Hematopoietic multipotent progenitor cell treated with erythropoietin and hydrocortisone succinate and interleukin-3 and kit ligand, for 15 days (in vitro differentiated cells): ENCODE data around the gene ECE1.
"Not testable (repeated sequence)": the region's sequence is repeated elsewhere in the genome, so short reads cannot be mapped to it uniquely, and the experiment has no call there.

Experiments used
- DNase-seq: peaks from one replicate; pipeline ENCODE4 v3.0.0-alpha.2; 2015; ENCODE audit warnings: low spot score

The ECE1 gene

DNA sequence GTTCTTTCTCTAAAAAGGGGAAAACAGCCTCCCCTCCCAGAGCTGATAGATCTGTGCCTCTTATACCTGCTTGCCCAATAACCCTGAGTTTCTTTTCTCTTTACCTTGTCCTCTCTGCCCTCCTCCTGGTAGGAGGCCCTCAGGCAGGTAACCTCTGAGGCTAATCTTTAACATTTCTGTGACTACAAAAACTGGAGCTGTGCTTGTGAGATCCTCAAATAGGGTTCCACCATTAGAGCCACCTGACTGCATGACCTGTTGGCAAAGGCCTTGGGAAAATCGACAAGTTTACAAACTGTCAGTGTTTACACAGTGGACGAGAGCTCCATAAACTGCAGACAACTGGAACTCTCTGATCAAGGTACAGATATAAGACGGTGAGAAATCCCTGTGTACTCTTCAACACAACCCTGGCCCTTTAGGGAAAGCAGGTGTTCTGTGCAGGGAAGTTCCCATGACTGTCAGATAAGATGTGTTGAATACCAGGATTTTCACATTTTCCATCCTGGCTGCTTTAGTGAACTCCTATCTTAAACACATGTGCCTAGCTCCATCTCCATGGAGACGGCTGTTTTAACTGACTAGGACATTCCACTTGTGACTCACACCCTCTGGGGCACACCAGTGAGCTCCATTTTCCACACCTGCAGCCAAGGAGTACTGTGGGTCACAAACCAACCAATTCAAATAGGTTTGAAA, 38.3 kb downstream of the ECE1 start:
- no peak for DNase-seq

DNA sequence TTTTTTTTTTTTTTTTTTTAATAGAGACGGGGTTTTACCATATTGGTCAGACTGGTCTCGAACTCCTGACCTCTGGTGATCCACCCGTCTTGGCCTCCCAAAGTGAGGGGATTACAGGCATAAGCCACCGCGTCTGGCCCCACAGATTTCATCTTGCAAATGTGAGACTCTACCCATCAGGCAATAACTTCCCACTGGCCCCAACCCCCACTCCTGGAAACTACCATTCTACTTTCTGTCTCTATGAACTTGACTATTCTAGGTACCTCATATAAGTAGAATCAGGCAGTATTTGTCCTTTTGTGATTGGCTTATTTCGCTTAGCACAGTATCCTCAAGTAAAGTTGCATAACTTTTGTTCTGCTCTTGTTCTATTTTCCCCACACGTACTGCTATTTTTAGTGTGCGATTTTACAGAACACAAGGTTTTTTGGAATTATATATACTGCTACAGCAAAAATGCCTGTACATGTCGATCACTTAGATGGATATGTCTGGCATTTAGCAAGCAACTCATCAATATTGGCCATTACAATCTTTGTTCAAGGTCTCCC, 40.2 kb downstream of the ECE1 start:
- no peak for DNase-seq

DNA sequence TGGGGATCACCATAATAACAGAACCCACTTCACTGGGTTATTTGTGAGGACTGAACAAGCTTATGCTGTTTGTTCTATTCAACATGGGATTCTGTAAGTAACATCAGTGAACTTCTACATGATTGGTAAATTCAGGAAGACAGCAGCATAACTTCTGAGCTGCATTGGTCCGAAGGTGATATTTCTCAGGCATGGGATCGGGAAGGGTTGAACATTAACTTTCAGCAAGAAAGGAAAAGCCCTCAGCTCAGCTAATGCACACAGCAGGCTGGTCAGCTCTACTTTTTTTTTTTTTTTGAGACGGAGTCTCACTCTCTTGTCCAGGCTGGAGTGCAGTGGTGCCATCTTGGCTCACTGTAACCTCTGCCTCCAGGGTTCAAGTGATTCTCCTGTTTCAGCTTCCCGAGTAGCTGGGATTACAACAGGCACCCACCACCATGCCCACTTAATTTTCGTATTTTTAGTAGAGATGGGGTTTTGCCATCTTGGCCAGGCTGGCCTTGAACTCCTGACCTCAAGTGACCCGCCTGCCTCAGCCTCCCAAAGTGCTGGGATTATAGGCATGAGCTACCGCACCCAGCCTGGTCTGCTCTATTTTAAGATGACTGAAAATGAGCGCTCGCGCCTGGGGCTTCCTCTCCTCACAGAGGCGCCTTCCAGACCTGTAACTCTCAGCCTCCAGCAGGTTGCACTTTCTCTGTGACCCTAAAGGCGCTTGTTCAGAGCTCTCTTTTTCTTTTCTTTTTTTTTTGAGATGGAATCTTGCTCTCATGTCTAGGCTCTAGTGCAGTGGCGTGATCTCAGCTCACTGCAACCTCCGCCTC, 42.2 kb downstream of the ECE1 start:
- DNase-seq, result no peak

DNA sequence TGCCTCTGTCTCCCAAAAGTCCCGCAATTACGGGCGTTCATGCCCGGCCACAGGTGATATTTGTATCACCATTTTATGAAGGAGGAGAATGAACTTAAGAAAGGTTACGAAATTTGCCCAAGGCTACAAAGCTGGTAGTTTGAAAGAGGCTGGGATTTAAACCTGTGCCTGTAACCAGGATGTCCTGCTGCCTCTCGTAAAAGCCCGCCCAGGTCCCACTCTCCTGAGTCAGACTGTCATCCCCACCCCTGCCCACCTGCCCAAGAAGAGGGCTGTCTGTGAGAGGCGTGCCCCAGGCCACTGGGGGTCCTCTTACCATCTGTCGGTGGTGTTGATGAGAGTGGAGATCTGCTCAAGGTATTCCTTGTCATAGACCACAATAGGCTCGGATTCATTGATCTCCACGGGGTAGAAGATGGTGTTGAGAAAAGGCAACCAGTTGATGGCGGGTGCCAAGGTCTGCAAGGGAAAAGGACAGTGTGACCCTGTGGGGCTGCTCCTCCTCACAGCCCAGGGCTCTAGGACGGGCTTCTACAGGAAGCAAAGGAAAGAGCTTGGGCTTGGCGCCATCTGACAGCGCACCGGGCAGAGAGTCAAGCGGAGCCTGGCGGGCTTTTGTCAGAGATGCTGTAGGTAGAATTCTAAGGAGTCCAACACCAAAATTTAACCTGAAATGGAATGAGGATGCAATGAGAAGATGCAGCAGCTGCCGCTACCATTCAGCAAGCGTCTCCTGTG, 43.2 kb downstream of the ECE1 start:
- no peak for DNase-seq

DNA sequence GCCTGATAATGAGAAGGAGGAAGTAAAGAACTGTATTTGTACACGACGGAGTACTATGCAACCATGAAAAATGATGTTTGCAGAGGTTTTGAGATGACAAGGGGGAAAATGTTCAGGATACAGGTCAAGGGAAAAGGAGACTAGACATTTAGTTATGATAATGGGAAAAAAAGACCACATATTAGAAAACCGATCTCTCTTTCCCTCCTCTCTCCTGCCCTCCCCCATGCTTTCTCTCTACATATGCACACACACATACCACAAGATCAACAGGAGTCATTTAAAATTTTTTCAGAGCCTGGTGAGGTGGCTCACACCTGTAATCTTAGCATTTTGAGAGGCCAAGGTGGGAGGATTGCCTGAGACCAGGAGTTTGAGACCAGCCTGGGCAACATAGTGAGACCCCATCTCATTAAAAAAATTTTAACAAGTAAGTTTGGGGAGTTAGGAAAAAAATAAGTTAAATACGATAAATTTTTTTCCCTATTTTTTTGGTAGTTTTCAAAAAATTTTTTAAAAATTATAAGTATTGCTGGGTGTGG, 44.5 kb downstream of the ECE1 start:
- DNase-seq, result no peak

DNA sequence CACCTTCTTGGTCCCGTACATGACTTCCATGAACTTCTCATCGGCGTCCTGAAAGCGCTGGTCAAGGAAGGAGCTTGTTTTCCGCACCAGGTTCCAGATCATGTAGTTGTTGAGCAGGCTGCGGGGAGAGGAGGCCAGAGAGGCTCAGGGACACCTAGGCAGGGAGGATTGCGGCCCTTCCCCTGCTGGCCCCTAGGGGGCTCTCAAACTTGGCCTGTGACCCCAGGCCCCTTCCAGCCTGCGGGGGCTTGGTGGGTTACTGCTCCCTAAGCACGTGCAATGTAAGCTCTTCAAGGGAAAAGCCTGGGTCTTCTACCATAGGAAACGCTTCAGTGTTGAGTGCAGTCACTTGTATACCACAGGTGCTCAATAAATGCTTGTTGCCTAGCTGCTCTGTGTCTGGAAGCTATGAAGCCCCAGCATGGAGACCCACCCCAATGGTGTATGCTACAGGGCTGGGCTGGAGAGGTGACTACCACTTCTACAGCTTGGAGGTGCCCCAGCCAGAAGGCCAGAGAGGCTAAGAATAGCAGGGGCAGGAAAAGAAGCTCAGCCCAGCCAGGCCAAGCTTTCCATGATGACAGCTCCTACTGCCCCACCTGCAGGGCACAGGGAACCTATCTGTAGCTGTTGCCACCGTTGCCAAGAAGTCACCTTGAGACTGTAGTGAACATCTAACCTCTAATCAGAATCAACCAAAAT, 45.1 kb downstream of the ECE1 start:
- no peak for DNase-seq

DNA sequence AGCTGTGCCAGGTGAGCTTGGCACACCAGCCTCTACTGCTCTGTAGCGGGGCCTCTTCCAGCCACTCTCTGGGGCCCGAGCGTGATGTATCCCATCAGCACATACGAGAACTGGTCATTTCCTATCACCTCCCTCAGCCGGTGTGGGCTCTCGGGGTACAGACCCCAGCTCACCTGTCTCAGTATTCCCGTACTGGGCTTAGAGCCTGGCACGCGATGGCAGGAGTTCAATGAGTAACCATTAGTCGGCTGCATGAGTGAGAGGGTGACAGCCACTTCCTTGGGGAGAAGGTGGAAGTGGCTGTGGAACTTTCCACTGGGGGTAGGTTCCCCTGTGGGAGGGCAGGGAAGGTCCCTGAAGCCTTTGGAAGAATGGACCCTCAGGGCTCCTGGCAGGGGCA, 46.1 kb downstream of the ECE1 start:
- no peak for DNase-seq

DNA sequence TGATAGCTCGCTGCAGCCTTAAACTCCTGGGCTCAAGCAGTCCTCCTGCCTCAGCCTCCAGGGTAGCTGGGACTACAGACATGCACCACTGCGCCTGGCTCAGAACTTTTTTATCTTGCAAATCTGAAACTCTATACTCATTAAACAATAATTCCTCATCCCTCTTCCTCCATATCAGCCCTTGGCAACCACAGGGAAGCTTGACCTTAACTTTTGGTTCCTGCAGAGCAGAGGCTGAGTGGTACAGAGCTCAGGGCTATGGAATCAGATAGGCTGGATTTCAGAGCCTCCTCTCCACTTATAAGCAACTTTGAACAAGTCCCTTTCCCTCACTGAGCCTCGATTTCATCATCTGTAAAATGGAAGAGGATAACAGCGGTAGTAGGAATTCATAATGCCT, 47.4 kb downstream of the ECE1 start:
- no peak for DNase-seq

DNA sequence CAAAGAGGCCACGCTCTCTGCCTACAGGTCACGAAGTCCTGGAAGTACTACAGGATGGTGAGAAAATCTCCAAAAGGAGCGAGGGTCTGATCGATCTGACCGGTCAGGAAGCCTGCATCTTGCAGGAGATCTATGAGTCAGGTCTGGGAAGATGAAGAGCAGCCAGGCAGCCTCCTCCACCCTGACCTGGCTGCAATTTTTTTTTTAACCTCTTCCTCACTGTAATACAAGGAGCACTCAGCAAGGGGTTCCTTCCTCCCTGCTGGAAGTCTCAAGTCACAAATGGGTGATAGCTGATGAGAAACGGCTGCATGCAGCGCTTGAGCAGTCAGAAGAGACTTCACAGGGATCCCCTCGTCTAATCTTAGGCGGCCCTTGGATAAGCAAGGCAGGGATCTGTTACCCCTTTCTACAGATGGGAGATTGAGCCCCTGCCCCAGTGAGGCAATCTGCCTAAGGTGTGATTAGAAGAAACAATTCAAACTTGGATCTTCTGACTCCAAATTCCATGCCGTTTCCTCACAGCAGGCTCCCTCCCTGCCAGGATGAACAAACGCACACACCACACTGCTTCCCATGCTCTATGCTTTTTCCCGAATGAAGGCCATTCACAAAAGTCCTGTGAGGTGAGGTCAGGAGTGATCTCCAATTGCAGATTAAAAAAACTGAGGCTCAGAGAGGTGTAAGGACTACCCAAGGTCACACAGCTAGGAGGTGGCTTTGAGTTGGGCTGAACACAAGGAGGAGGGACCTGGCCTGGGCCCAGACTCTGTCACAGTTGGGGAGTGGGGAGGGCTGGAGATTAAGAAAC, 48.3 kb downstream of the ECE1 start:
- DNase-seq, result no peak

DNA sequence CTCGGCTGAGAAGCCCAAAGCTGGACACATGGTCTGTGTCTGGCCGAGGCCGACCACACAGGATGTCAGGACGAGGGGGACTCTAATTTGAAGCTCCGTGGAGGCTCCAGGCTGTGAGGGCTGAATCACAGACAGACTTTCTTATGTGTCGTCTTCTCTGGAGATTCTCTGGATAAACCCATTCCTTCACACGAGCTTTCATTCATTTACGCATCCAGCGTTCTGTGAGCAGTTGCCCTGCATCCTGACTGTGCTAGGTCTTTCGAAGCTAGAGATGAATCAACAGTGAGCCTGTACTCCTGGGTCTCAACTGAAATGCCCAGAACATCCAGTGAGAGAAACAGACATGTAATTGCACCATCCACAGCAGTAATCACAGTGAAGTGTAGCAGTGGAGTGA, 49.6 kb downstream of the ECE1 start:
- no peak for DNase-seq

DNA sequence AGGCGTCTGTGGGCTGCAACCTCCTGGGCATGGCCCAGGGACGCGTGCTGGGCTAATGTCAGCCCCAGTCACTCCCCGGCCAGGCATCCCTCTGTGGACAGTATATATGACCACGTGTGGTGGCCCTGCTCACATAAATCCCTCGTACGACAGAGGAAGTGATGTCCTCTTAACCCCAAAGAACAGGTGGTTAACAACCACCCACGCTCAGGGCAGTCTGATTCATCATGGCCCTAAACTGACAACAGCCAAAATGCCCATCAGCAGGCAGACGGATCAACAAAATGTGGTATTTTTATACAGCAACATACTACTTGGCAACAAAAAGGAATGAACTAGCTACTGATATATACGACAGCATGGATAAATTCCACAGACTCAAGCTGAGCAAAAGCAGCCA, 51.0 kb downstream of the ECE1 start:
- no peak for DNase-seq

DNA sequence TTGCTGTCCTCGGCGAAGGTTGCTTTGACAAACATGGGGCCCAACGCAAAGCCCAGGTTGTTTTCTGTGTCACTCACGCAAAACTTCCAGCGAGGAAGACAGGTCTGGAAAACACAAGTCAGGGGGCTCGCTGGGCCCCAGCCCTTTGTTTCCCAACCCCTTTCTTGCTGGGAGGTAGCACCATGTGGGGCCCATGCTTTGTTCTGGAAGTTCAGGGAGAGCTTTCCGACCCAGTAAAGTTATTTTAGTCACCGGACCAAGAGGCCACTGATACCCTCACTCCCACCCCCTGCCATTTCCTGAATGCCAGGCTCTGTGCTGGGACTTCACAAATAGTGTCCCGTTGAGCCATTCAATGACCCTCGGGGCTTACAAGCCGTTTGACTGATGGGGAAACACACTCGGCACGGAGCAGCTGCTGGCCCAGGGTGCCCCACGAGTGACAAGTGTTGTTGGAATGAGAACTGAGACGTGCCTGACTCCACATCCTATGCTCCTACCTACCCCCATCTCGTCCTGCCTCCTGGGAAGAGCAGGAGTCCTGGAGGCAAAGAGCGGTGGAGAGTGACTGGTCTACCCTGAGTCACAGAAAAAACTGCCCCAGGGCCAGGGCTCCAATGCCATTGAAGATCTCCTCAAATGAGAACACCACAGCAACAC, 52.0 kb downstream of the ECE1 start:
- no peak for DNase-seq

DNA sequence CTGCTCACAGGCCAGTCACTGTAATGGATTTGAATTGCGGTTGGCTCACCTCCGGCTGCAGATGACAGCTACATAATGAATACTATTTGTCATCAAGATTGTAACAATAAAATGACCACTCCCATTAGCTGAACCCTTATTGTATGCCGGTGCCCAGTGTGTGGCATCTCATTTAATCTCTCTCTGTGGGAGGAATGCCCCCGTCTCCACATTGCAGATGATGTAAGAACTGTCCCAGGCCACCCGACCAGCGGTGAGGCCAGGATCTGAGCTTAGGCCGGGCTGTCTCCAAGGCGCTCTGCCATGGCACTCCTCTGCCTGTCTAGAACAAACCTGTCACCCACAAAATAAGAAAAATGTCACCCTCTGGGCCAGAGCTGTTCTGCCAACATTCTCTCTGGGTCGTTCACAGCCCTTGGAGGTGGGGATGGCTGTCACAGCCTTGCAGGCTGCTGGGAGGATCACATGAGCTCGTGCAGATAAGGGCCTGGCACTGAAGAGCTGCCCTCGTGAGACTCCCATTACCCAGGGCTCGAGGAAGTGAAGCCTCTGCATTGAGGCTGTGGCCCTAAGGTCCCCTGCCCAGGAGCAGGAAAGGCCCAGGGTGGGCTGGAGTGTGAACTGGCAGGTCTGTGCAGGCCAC, 52.7 kb downstream of the ECE1 start:
- peak; percentile 84 for DNase-seq

DNA sequence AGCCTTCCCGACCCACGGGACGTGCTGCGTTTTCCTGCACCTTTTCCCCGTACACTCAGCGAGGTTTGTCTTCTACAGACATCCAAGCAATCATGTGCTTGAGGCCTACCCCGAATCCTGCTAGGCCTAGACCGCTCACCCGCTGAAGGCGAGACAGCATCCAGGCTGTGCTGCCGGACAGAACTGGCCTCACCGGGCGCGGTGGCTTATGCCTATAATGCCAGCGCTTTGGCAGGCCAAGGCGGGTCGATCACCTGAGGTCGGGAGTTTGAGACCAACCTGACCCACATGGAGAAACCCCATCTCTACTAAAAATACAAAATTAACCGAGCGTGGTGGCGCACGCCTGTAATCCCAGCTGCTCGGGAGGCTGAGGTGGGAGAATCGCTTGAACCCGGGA, 54.1 kb downstream of the ECE1 start:
- no peak for DNase-seq

DNA sequence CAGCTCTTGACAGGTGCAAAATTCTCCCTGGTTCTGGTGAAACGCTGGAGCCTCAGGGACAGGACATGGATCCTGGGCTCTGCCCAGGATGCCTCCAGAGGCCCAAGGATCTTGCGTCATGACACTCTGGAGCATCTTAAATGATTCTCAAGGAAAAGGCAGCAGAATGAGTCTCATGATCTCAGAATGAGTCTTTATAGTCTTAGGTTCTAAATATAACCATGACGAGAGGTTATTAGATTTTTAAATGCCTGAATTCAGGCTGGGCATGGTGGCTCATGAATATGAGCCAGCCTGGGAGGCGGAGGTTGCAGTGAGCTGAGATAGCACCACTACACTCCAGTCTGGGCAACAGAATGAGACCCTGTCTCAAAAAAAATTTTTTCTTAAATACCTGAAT, 55.5 kb downstream of the ECE1 start:
- DNase-seq, result no peak

DNA sequence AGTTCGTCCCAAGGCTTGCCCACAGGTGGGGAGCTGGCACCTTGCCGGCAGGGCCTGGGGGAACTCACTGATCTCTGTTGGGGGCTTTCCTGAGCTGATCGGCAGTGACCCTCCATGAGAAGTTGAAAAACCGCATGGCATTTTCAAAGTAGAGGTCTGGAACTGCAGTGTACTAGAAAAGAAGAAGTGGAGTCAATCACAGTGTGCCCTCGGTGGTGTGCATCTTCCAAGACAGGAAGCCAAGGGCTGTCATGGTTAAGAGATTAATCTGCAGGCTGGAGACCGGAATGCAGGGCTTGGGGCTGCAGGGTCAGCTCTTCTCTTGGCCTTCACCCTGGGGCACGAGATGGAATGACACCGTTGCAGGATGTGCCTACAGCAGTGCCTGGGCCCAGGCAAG, 56.8 kb downstream of the ECE1 start:
- DNase-seq, result no peak

DNA sequence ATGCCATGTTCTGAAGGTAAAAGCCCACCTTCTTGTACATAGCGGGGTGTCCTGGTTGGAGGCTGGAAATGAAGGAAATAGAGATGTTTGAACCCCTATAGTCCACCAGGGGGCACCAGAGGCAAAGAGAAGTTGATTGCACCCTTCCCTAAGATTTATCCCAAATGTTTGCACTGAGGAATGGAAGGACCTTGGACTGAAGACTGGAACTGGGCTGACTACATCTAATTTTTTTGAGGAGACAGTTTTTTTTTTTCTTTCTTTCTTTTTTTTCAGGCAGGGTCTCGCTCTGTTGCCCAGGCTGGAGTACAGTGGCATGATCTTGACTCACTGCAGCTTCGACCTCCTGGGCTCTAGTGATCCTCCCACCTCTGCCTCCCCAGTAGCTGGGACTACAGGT, 58.2 kb downstream of the ECE1 start:
- DNase-seq, result peak; percentile 78

DNA sequence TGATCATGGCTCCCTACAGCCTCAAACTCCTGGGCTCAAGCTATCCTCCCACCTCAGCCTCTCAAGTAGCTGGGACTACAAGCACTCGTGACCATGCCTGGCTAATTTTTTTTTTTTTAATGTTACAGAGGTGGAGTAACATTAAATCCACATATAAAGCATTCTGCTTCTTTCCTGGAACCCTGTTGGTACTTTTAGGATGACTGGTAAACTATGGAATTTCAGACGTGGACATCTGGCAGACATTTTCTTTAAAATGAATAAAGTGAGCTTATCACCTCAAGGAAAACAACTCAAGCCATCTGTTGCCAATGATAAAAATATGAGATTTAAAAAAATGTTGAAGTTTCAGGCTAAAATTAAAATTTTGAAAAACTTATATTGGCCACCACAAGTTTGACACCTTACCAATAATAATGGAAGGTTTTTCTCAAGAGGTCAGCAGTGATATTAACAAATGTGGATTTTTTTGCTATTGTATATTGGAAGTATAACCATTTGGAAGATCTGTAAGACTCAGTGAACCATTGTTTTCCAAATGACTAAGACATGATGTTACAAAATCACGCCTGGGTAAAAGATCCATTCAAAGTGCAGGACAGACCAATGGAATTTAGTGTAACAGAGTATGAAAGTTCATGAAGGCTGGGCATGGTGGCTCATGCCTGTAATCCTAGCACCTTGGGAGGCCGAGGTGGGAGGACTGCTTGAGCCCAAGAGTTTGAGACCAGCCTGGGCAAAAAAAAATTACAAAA, 60.8 kb downstream of the ECE1 start:
- no peak for DNase-seq

DNA sequence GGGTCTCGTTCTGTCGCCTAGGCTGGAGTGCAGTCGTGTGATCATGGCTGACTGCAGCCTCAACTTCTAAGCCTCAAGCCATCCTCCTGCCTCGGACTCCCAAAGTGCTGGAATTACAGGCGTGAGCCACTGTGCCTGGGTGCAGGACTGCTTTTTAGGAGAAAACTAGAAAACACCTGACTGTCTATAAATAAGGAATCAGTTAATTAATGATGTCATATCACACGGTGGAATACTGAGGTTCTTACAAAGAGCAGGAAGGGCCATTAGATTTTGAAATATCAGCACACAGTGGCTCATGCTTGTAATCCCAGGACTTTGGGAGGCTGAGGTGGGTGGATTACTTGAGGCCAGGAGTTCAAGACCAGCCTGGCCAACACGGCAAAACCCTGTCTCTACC, 62.0 kb downstream of the ECE1 start:
- not testable (repeated sequence) for DNase-seq
